Frontal cortex (tissue), 4 donors: ENCODE data around the gene RPS25. TPM values are rescaled to one million over a fixed set of nuclear protein-coding genes. Genes with fewer than 3 reads are reported as not detected.
"Not testable (repeated sequence)": the region's sequence is repeated elsewhere in the genome, so short reads cannot be mapped to it uniquely, and the experiment has no call there.

Experiments used
- DNase-seq, 2 donors: peaks; one replicate each; pipeline ENCODE4 v3.0.0; 2012; ENCODE audit warnings: low spot score in 2 of 2
- FAIRE-seq: peaks from 2 replicates; lab custom pipeline; 2012; peaks lifted over from hg19 to GRCh38; lab: Jason Lieb, UNC
- total RNA-seq: library from RNA; depleted of rRNA; stranded (reverse); fragments of >200 nt; gene quantifications from one replicate; pipeline ENCODE4 v1.2.3, GENCODE V29; 2014
- donor health status: control.
- donor health status: control.
- donor health status: control.

The RPS25 gene
- total RNA-seq, 1 donor from 2014 or later = 1,027 TPM

GRCh38 chr11:119041821-119042514 is 23.8 kb upstream of the RPS25 start:
- FAIRE-seq (no peak), DNase-seq (no peak)

GRCh38 chr11:119039471-119039870 is 21.3 kb upstream of the RPS25 start:
- FAIRE-seq, DNase-seq: not testable (repeated sequence)

GRCh38 chr11:119038884-119039283 is 20.7 kb upstream of the RPS25 start:
- DNase-seq (no peak), FAIRE-seq (no peak)

GRCh38 chr11:119034813-119035212 is 16.7 kb upstream of the RPS25 start:
- FAIRE-seq (no peak), DNase-seq (no peak)

GRCh38 chr11:119033421-119033820 is 15.3 kb upstream of the RPS25 start:
- DNase-seq, FAIRE-seq: not testable (repeated sequence)

- FAIRE-seq (no peak), DNase-seq (no peak)
These were observed 13.8 kb upstream of the RPS25 start for GRCh38 chr11:119031912-119032280.

GRCh38 chr11:119030329-119031047 is 12.3 kb upstream of the RPS25 start, which contains the start of gene SLC37A4:
TSS of gene SLC37A4 (minus strand) at chr11:119030877.
- no peak for FAIRE-seq
- DNase-seq = peak; percentile 94 to 97

GRCh38 chr11:119030029-119030328 is 11.8 kb upstream of the RPS25 start:
- DNase-seq (no peak), FAIRE-seq (no peak)

GRCh38 chr11:119029340-119030028 is 11.3 kb upstream of the RPS25 start:
- FAIRE-seq (no peak), DNase-seq (no peak)

GRCh38 chr11:119029069-119029339 is 10.9 kb upstream of the RPS25 start:
- DNase-seq = no peak
- no peak for FAIRE-seq

GRCh38 chr11:119028346-119029068 is 10.4 kb upstream of the RPS25 start:
- DNase-seq = no peak
- FAIRE-seq = no peak

- DNase-seq = no peak
- FAIRE-seq = no peak
These were observed 9.6 kb upstream of the RPS25 start for GRCh38 chr11:119027561-119028345.

- FAIRE-seq = no peak
- no peak for DNase-seq
These were observed 8.8 kb upstream of the RPS25 start for GRCh38 chr11:119026970-119027369.

GRCh38 chr11:119025978-119026766 is 8.0 kb upstream of the RPS25 start:
- FAIRE-seq (no peak), DNase-seq (no peak)

GRCh38 chr11:119025541-119025940 is 7.4 kb upstream of the RPS25 start:
- FAIRE-seq = no peak

GRCh38 chr11:119025099-119025473 is 6.9 kb upstream of the RPS25 start:
- DNase-seq (no peak), FAIRE-seq (no peak)

More at GRCh38 chr11:119025541-119025940, 7.4 kb upstream of the RPS25 start:
- DNase-seq = no peak

GRCh38 chr11:119024430-119025098 is 6.4 kb upstream of the RPS25 start:
- DNase-seq (no peak), FAIRE-seq (no peak)

- DNase-seq = no peak
- FAIRE-seq = no peak
These were observed 5.6 kb upstream of the RPS25 start for GRCh38 chr11:119023741-119024140.

GRCh38 chr11:119021631-119022030 is 3.5 kb upstream of the RPS25 start:
- FAIRE-seq = no peak

More at GRCh38 chr11:119021631-119022030, 3.5 kb upstream of the RPS25 start:
- DNase-seq = no peak
